AG08396 (cell line): ENCODE data around the gene HCRTR1.
A peak's percentile ranks its signal among the peaks of the same experiment; 100 is the strongest.

Experiments
- DNase-seq: peaks from one replicate; pipeline ENCODE4 v3.0.0; 2012; ENCODE audit warnings: low spot score, mixed read lengths

The HCRTR1 gene

GRCh38 chr1:31667065-31667785 lies 49.7 kb downstream of the HCRTR1 start:
- DNase-seq: no peak

GRCh38 chr1:31668303-31668883 lies 50.9 kb downstream of the HCRTR1 start:
- no peak for DNase-seq

- no peak for DNase-seq
Measured at GRCh38 chr1:31669433-31669785, 51.9 kb downstream of the HCRTR1 start.

GRCh38 chr1:31669786-31670592 lies 52.5 kb downstream of the HCRTR1 start:
- peak; percentile 35 for DNase-seq

GRCh38 chr1:31670593-31670964 lies 53.1 kb downstream of the HCRTR1 start:
- DNase-seq: no peak

GRCh38 chr1:31671147-31671546 lies 53.7 kb downstream of the HCRTR1 start:
- DNase-seq: no peak

- DNase-seq: no peak
Measured at GRCh38 chr1:31671561-31672201, 54.2 kb downstream of the HCRTR1 start.

GRCh38 chr1:31672986-31673385 lies 55.5 kb downstream of the HCRTR1 start:
- DNase-seq: no peak

GRCh38 chr1:31673433-31673832 lies 55.9 kb downstream of the HCRTR1 start:
- DNase-seq: no peak

- DNase-seq: no peak
Measured at GRCh38 chr1:31674626-31675025, 57.1 kb downstream of the HCRTR1 start.

- DNase-seq: no peak
Measured at GRCh38 chr1:31675161-31675560, 57.7 kb downstream of the HCRTR1 start.

GRCh38 chr1:31675756-31676155 lies 58.3 kb downstream of the HCRTR1 start:
- DNase-seq: no peak
